ENCODE measurements around the gene TMEM229B.

TMEM229B gene

GRCh38 chr14:67515386-67516079, 27.0 kb upstream of the TMEM229B start:
- TF ChIP-seq MAX (IDR thresholded peaks at IDR 0.05) (no peak), REST (IDR thresholded peaks at IDR 0.05; ENCODE audit: low read depth) (no peak), NFIC (IDR thresholded peaks at IDR 0.05) (no peak), TAF1 (IDR thresholded peaks at IDR 0.05; ENCODE audit: low read depth) (no peak), RAD21 (IDR thresholded peaks at IDR 0.05; ENCODE audit: low read depth) (no peak), CREB1 (IDR thresholded peaks at IDR 0.05; ENCODE audit: low read depth) (no peak), TCF12 (IDR thresholded peaks at IDR 0.05; ENCODE audit: low read depth) (no peak), USF1 (IDR thresholded peaks at IDR 0.05) (no peak), ZBTB7A (IDR thresholded peaks at IDR 0.05; ENCODE audit: low read depth) (no peak)

GRCh38 chr14:67514650-67515385, 26.3 kb upstream of the TMEM229B start:
- TF ChIP-seq EP300 (IDR thresholded peaks at IDR 0.05; ENCODE audit: borderline replicate concordance) (no peak), ZBTB7A (IDR thresholded peaks at IDR 0.05; ENCODE audit: low read depth) (0 out of 2 replicates have a peak, but pooled peaks have one; percentile 20), USF1 (IDR thresholded peaks at IDR 0.05) (no peak), REST (IDR thresholded peaks at IDR 0.05; ENCODE audit: low read depth) (no peak)

GRCh38 chr14:67514203-67514607, 25.7 kb upstream of the TMEM229B start:
- TF ChIP-seq EP300 (IDR thresholded peaks at IDR 0.05; ENCODE audit: borderline replicate concordance): no peak
- no peak for TF ChIP-seq EGR1 (IDR thresholded peaks at IDR 0.05)
- TF ChIP-seq CEBPB (IDR thresholded peaks at IDR 0.05): no peak
- TF ChIP-seq NFIC (IDR thresholded peaks at IDR 0.05): no peak
- TF ChIP-seq TEAD4 (IDR thresholded peaks at IDR 0.05): no peak
- TF ChIP-seq TAF1 (IDR thresholded peaks at IDR 0.05; ENCODE audit: low read depth): no peak

- TF ChIP-seq ZBTB7A (IDR thresholded peaks at IDR 0.05; ENCODE audit: low read depth): no peak
- TF ChIP-seq EGR1 (IDR thresholded peaks at IDR 0.05): no peak
- TF ChIP-seq RAD21 (IDR thresholded peaks at IDR 0.05; ENCODE audit: low read depth): no peak
- no peak for TF ChIP-seq CEBPB (IDR thresholded peaks at IDR 0.05)
- no peak for TF ChIP-seq TCF12 (IDR thresholded peaks at IDR 0.05; ENCODE audit: low read depth)
- TF ChIP-seq REST (IDR thresholded peaks at IDR 0.05; ENCODE audit: low read depth): no peak
- TF ChIP-seq TEAD4 (IDR thresholded peaks at IDR 0.05): no peak
- no peak for TF ChIP-seq USF1 (IDR thresholded peaks at IDR 0.05)
- TF ChIP-seq NFIC (IDR thresholded peaks at IDR 0.05): no peak
- no peak for TF ChIP-seq MAX (IDR thresholded peaks at IDR 0.05)
- no peak for TF ChIP-seq CREB1 (IDR thresholded peaks at IDR 0.05; ENCODE audit: low read depth)
- no peak for TF ChIP-seq YY1 (IDR thresholded peaks at IDR 0.05; ENCODE audit: low read depth)
- TF ChIP-seq FOXM1 (IDR thresholded peaks at IDR 0.05; ENCODE audit: borderline replicate concordance, low read depth): no peak
- TF ChIP-seq TAF1 (IDR thresholded peaks at IDR 0.05; ENCODE audit: low read depth): no peak
- no peak for TF ChIP-seq EP300 (IDR thresholded peaks at IDR 0.05; ENCODE audit: borderline replicate concordance)
Measured at GRCh38 chr14:67513631-67514108, 25.1 kb upstream of the TMEM229B start.
